Ureter (tissue), 1 donor: Measurements from ENCODE around the gene ZFAND3. TPM values are rescaled to one million over a fixed set of nuclear protein-coding genes. Genes with fewer than 3 reads are reported as not detected.

Experiments used
- DNase-seq: peaks from one replicate; pipeline ENCODE4 v3.0.0-alpha.2; 2020; ENCODE audit warnings: low spot score
- total RNA-seq: library from RNA; stranded (reverse); gene quantifications from one replicate; pipeline ENCODE4 v1.2.4, GENCODE V29; 2023
- donor health status: DM: yes; HTN: yes; CAD: no.

The ZFAND3 gene
- total RNA-seq, 1 donor from 2014 or later, result 123 TPM

DNA sequence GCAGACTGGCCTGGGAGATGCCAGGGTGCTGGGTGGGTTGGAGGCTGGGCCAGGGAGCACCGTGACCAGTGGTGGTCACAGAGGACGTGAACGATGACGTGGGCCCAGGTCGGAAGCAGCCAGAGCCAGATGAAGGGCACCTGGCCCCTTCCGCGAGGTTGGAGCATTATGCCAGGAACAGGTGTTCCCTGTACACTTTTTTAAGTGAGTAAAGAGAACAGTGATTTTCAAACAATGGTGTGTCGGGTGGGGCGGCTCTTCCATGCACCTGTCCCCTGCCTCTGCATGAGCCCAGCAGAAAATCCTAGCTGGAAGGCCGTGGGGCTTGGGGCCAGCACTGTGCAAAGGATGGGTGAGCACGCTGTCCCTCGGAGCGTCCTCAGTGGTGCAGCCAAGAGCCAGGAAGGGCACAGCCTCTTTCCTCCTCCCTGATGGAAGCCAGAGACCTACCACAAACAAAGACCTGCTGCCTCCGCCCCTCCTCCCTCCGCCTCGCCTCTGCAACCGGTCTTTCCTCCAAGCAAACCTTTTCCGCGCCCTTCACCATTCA, 350.5 kb downstream of the ZFAND3 start:
- DNase-seq, result no peak

DNA sequence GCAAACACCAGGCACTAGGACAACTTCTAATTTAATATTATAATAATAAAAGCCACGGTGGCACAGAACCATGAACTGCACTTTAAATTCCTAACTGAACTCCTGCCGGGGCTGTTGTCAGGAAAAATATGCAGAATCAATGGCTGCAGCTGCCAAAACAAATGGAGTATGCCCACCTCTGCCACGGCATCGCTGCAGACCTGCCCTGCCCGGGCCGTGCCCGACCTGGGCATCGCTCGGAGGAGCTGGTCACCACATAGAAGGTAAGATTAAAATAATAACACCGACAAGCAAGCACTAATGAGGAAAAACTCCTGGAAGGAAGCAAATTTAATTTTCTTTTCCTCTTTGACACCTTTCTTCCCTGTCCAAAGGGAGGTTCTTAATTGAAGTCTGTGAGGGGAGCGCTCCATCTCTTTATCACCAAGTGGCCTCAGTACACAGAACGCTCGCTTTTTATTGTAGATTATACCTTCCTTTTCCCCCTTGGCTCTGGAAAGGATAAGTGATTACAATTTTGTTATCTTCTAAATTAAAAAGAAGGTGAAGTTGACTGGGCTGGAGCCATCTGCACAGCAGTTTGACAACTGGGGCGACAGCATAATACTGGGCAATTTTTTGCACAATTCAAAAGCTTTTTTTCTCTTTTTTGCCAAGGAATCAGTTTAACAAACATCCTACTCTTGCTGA, 351.3 kb downstream of the ZFAND3 start:
- no peak for DNase-seq

DNA sequence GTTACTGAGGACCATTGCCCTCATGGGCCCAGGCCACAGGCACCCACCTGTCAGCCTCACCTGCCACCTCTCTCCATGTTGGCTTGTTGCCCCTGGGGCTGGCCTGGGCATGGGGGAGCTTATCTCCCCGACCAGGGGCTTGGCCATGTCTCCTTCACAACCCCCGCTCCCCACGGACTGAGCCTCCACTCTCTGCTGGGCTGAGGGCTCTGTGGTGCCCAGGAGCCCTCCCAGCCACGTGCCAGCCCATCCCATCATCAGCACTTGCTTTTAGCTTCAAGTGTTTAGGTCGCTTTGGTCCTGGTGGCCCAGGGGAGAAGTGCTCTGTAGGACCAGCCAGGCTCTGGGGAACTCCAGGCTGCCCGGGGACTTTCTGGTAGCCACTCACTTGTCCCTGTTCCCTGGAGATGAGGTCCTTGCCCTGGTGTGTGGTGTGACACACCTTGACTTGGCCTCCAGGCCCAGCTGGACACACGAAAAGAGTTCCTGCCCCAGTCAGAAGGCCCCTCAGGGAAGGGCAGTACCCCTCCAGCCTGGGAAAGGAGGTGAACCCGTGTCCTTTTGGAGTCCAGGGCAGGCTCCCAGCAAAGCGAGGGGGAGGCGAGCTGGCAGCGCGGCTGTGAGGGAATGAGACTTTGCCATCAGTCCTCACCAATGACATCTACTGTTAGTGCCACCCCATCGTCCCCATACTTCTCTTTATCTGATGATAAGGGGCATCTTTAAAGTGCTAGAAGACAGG, 352.6 kb downstream of the ZFAND3 start:
- DNase-seq, result no peak

GRCh38 chr6:38172739-38173410, 353.3 kb downstream of the ZFAND3 start:
- no peak for DNase-seq

DNA sequence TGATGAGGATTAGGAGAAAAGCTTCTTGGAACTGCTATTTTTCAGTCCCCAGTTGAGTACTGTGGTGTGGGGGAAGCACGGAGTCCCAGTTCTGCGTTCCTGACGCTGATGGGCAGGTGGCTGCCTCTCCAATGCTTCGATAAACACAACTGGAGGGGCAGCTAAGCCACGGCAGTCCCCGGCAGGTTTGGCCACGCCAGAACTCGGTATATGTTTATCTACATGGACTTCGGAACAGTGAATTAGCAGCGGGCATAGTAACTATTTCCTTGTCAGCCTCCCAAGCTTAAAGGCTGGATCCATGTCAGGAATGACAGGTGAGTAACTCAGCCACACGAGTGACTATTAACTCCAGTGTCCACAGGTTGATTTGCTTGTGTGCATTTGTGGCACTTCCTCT, 354.4 kb downstream of the ZFAND3 start:
- DNase-seq, result no peak

DNA sequence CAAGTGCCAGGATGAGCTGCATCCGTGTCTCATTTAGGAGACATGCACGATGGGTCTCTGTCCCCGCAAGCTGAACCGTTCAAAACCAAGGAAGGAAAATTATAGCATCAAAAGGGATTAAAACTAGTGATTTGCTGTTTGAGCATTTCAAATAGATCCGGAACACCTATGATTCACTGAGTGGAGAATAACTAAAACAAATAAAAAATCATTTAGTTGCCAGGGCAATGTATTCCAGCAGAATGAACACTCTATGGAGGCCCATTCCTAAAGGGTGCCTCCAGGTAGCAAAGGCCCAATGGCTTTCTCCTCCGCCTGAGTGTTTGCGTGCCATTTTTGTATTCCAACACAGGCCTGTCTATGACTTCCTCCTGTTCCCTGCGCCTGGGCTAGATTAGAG, 354.8 kb downstream of the ZFAND3 start:
- DNase-seq, result no peak

DNA sequence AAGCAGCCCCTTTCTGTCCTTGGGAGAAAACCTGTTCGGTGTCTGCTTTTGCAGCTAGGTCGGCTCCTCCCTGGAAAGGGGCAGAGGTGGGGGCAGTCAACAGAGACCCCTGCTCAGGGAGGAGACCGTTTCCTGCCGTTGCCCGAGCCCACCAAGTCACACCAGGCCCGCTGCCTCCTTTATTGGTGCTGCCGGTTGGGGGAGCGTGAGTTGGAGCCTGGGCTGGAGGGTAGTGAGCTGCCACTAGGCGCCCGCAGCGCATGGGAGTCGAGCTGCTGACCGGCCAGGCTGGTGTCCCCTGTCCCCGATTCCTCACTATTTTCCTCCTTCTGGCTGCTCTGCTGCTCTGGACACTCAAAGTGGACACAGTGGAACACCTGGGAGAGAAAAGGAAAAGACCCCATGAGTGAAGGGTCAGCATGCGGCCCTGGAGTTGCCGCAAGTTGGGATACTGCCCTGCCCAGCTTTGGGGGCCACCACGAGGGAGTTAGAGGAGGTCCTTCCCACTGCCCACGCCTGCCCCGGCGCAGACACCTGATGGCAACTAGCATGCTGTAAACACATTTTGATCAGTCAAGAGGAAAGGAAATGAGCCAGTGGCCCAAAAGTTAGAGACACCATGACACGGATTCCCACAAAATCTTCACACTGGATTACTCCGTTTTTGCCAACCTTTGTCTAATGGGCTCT, 355.4 kb downstream of the ZFAND3 start:
- no peak for DNase-seq

DNA sequence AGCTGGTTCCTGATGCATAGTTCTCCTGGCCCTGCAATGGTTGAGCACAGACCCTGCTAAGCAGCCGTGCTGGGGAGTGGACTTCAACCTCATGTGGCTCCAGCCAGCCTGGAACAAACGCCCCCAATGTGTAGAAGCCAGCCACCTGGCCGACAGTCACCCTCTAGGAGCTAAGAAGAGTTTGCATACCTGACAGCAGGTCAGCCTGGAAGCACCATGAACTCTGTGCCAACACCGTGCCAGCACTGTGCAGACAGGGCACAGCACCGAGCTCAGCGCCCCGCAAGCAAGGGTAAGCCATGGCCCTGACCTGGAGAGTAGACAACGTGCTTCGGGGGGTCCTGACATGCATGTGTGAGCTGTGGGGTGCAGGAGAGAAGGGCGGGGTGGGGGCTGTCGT, 356.3 kb downstream of the ZFAND3 start:
- DNase-seq, result no peak

- DNase-seq, result no peak
Measured at GRCh38 chr6:38176797-38177751, 357.5 kb downstream of the ZFAND3 start.

DNA sequence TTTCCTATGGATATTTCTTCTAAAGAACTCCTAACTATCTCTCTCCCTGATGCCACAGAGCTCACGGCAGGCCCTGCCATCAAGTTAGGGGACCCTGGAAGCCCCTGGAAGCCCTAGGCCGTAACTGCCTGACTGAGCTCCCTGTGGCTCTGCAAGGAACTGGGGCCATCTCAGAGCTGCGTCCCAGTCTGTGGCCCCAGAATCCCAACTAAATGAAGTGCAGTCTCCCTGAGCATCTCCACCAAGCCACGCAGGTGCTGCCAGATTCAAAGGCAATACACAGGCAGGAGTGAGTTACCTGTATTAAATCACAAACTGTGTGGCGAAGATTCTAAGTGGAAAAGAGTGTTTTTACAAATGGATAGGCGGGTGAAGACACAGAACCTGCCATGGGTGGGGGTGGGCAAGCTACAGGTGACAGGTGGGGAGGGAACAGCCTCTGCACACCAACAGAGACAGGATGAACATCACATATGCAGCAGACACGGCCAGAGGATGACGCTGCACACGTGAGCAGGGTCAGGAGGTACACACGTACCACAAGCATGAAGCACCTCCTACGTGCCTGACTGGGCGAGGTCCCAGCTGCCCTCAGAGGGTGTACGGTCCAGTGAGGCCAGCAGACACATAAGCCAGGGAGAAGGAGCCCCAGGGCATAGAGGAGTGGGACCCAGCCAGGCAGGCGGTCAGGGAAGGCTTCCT, 358.5 kb downstream of the ZFAND3 start:
- DNase-seq, result no peak

- no peak for DNase-seq
Measured at GRCh38 chr6:38178584-38178886, 359.0 kb downstream of the ZFAND3 start.

DNA sequence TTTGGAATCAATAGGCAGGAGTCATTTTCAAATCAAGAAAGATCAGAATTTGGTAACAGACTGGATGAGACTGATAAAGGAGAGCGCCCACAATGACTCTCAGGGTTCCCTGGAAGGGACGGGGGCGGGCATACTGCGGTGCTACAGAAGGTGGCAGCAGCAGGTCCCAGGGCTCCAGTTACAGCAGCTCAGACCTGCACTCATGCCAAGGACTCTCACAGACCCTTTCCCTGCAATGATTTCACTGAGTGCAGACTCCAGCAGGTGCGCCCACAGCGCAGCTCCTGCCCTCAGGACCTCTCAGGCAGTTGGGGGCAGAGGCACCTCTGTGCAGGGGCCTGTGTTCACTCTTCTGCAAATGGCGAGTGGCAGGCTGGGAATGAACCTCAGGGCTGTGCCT, 359.8 kb downstream of the ZFAND3 start:
- DNase-seq, result no peak

- DNase-seq, result peak; percentile 25
Measured at GRCh38 chr6:38179794-38180430, 360.4 kb downstream of the ZFAND3 start.

DNA sequence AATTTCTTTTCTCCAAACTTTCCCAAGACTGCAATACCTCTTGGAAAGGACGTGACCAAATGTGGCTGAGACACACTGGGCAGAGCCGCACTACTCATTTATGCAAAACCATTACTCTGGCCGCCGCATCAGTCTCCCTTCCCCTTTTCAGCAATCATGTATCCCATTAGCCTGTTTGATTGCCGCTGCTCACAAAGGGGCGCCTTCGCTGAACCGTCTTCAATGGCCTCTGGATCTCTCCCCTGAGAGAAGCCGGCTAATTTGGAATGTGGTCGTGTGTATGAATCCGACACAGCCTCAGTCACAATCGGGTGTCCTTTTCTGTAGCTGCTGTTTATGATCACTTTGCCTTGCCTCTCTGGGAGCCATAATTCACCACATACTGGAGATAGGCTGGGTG, 361.1 kb downstream of the ZFAND3 start:
- DNase-seq, result no peak

- DNase-seq, result no peak
Measured at GRCh38 chr6:38182426-38182825, 362.9 kb downstream of the ZFAND3 start.

GRCh38 chr6:38183856-38184584, 364.5 kb downstream of the ZFAND3 start:
- no peak for DNase-seq

GRCh38 chr6:38184585-38185080, 365.1 kb downstream of the ZFAND3 start:
- no peak for DNase-seq

- DNase-seq, result no peak
Measured at GRCh38 chr6:38185244-38185643, 365.7 kb downstream of the ZFAND3 start.

- no peak for DNase-seq
Measured at GRCh38 chr6:38185752-38186151, 366.2 kb downstream of the ZFAND3 start.
